Neutrophil (primary cell): ENCODE measurements around the gene STXBP5.
A peak's percentile ranks its signal among the peaks of the same experiment; 100 is the strongest.

Source experiments
- H3K27ac ChIP-seq: fragments of 200-600 bp; sonication (generic); 2 replicates; pipeline ENCODE4 v1.5.1; 2016; ENCODE audit warnings: mild to moderate bottlenecking, moderate library complexity
- H3K27me3 ChIP-seq: fragments of 200-600 bp; sonication (generic); 2 replicates; pipeline ENCODE4 v1.6.0; 2016; ENCODE audit warnings: mild to moderate bottlenecking
- H3K36me3 ChIP-seq: fragments of 200-600 bp; sonication (generic); 2 replicates; pipeline ENCODE4 v1.5.1; 2017
- H3K4me1 ChIP-seq, 2 experiments: fragments of 200-600 bp in 1 of 2; sonication (generic) in 1 of 2; 1 replicate in 1 of 2; 2 replicates in 1 of 2; pipeline versions ENCODE4 v1.5.1 to v1.6.1; 2013 to 2016; ENCODE audit warnings: low read depth in 1 of 2, low read length in 1 of 2, mild to moderate bottlenecking in 1 of 2, moderate library complexity in 1 of 2; ENCODE audit not compliant: control insufficient read depth in 1 of 2, insufficient read depth in 1 of 2
- H3K4me3 ChIP-seq, 2 experiments: fragments of 200-600 bp in 1 of 2; sonication (generic) in 1 of 2; 1 replicate in 1 of 2; 2 replicates in 1 of 2; pipeline ENCODE4 v1.5.1; 2013 to 2016; ENCODE audit warnings: low read depth in 1 of 2, low read length in 1 of 2, mild to moderate bottlenecking in 1 of 2, moderate library complexity in 1 of 2
- H3K9me3 ChIP-seq: fragments of 200-600 bp; sonication (generic); 2 replicates; pipeline ENCODE4 v1.5.1; 2016
- TF ChIP-seq, protein P1 (sequence below): fragments of 200-600 bp; sonication (generic); IDR thresholded peaks from 2 replicates; pipeline ENCODE4 v1.5.1; 2016; ENCODE audit warnings: antibody characterized with exemption

The STXBP5 gene

DNA sequence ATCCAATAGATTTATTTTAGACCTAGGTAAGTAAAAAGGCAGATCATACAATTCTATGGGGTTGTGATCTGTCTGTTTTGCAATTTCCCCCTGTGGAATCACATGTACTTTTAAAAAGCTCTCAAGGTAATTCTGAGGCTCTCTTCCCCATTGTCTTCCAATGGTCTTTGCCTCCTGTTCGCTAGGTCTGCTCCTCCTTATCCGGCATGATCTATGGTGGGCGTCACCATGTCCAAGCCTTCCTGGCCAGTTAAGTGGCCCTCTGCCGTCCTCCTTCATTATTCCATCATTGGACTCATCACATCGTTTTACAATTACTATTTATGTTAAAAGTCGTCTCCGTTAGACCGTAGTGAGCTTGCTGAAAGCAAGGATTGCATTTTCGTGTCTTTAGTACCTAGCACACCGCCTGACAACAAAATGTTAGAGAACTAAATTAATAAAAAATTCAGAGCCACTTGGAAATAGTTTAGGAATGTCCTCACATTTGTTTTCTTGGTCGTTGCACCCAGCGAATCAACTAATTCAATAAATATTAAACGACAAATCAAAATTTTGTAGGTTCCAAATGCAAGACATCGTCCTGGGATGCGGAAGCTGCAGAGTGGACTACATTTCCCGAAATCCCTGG lies 2.2 kb upstream of the STXBP5 start:
- Histone ChIP-seq H3K9me3 (no peaks in the 10 kb centered on the region), H3K4me3 (peak overlapping the region; percentile 81 to 94), H3K36me3 (no peaks in the 10 kb centered on the region), H3K27ac (peak overlapping the region; percentile 97), H3K27me3 (no peaks in the 10 kb centered on the region), H3K4me1 (peaks cover 35 to 45% of the 10 kb centered on the region in 2 experiments)
- TF ChIP-seq, protein P1, sequence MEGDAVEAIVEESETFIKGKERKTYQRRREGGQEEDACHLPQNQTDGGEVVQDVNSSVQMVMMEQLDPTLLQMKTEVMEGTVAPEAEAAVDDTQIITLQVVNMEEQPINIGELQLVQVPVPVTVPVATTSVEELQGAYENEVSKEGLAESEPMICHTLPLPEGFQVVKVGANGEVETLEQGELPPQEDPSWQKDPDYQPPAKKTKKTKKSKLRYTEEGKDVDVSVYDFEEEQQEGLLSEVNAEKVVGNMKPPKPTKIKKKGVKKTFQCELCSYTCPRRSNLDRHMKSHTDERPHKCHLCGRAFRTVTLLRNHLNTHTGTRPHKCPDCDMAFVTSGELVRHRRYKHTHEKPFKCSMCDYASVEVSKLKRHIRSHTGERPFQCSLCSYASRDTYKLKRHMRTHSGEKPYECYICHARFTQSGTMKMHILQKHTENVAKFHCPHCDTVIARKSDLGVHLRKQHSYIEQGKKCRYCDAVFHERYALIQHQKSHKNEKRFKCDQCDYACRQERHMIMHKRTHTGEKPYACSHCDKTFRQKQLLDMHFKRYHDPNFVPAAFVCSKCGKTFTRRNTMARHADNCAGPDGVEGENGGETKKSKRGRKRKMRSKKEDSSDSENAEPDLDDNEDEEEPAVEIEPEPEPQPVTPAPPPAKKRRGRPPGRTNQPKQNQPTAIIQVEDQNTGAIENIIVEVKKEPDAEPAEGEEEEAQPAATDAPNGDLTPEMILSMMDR = no peak

DNA sequence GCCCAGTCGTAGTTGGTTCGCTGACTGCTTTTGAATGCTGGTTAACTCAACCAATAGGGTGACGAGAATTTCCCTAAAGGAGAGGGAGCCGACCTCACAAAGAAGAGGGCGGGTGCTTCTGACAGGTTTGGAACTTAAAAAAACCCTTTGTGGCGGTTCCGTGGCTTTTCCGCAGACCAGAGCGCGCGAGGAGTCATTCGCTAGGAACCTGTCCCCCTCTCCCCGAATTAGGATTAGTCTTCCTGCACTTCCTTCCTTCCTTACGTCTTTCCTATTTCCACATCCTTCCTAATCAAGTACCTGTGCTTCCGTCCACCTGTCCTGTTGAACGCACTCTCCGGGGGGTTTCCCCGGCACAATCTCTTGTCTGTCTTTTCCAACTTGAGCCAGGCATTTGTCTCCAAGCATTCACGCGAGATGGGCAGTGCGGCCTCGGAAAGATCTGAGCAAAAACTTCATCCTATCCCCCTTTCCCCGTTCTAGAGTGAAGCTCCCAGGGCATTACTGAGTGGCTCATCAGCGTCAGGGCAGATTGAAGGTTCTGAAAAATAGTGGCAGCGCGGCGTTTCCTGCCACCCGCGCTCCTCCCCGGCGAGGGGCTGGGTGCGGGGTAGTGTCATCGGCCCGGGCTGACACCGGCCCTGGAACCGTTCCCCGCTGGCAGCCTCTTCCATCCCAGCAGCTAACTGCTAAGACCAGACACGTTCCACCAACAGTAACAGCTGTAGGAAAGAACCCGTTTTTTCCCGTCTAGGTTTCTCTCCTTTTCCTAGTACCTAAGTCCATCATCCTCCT lies 1.5 kb upstream of the STXBP5 start:
- peaks cover 37 to 52% of the 10 kb centered on the region in 2 experiments for H3K4me1 ChIP-seq
- no peaks in the 10 kb centered on the region for H3K36me3 ChIP-seq
- H3K4me3 ChIP-seq = peak overlapping the region; percentile 81 to 94
- no peaks in the 10 kb centered on the region for H3K9me3 ChIP-seq
- H3K27ac ChIP-seq = peak overlapping the region; percentile 97
- TF ChIP-seq, protein P1 = no peak
- no peaks in the 10 kb centered on the region for H3K27me3 ChIP-seq

DNA sequence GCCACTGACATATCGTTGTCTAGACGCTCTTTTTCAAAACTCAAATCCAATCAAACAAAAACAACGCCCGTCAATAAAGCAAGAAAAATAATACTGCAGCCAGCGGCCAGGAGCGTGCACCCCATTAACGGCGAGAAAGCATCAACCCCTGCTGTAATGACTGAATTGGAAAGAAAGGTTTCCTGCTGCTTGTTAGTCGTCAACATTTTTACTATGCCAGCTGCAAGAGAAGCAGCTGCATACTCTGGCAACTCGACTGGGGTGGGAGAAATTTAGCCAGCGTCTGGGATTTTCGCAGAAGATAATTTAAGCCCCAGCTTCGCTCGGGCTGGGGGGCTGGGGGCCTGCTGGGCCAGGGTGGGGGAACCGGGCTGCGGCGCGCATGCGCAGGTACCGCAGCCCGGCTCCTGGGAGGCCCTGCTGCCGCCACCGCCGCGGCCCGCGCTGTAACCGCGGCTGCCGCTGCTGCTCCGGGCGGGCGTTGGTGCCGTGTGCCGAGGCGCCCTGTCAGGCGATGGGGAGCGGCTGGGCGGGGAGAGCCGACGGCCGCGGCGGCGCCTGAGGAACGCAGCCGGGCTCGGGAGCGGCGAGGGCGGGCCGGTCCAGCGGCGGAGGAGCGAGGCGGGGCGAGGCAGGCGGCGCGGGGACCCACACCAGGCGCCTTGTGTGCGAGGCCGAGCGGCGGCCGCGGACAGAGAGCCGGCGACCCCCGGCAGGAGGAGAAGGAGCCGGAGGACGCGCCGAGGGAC lies 732 bp upstream of the STXBP5 start:
- Histone ChIP-seq H3K27me3 (no peaks in the 10 kb centered on the region), H3K27ac (peak overlapping the region; percentile 97), H3K4me1 (peaks cover 45 to 57% of the 10 kb centered on the region in 2 experiments), H3K4me3 (peak overlapping the region; percentile 81 to 94), H3K9me3 (no peaks in the 10 kb centered on the region), H3K36me3 (no peaks in the 10 kb centered on the region)
- TF ChIP-seq, protein P1 = peak; percentile 33

DNA sequence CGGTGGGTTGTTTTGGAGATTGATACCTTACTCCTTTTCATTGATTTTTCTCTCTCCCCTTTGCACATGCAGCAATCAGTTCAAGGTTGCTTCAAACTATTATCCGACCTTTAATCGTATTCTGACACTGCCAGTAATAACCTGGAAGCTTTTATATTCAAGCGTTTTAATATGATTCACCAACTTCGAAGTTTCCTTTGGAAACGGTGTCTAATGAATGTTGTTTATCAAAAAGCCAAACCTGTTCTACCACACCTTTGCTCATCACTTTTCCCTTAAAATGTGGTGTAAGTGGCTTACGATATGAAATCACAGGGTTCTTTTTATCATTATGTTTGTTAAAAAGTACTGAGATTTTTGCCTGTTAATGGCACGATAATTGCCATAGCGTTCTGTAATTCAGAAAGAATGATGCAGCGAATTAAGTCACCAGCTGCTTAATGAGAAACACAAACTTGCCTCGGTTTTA lies 660 bp downstream of the STXBP5 start:
- Histone ChIP-seq H3K27me3 (no peaks in the 10 kb centered on the region), H3K9me3 (no peaks in the 10 kb centered on the region), H3K36me3 (no peaks in the 10 kb centered on the region), H3K4me3 (peak overlapping the region; percentile 92 to 94), H3K27ac (peak overlapping the region; percentile 97), H3K4me1 (peaks cover 57 to 63% of the 10 kb centered on the region in 2 experiments)
- TF ChIP-seq, protein P1 = no peak
